IMR-90 (cell line): ENCODE measurements around the gene GRM5. TPM values are rescaled to one million over a fixed set of nuclear protein-coding genes. Genes with fewer than 3 reads are reported as not detected.

Experiments
- ATAC-seq: fragments of 200-7000 bp; cut with Tn5 transposase; 2 replicates; pipeline ENCODE4 v1.9.1; 2020; ENCODE audit warnings: low read depth, mild to moderate bottlenecking, moderate library complexity
- BruUV-seq: library from RNA; stranded (reverse); fragments of 400-500 nt; replicated peaks from 2 replicates; lab custom pipeline; 2021; lab: Mats Ljungman, UMichigan
- CTCF ChIA-PET: fragments of 300-600 bp; formaldehyde crosslinking; extraction: SDS; loops from one replicate; lab custom pipeline; 2021; ENCODE audit warnings: antibody characterized with exemption; lab: Yijun Ruan, JAX
- POLR2A ChIA-PET: fragments of 300-600 bp; sonication (Branson Sonifier 250); formaldehyde crosslinking; loops from one replicate; lab custom pipeline; 2022; ENCODE audit warnings: antibody characterized with exemption; ENCODE audit not compliant: unreplicated experiment; lab: Charles Lee
- DNase-seq: peaks from one replicate; pipeline ENCODE4 v3.0.0; 2013
- H2AFZ ChIP-seq: replicated peaks from 2 replicates; pipeline ENCODE3; 2013; ENCODE audit warnings: low read length, mild to moderate bottlenecking; ENCODE audit not compliant: poor library complexity
- H2AK5ac ChIP-seq: 2 replicates; pipeline ENCODE4 v1.6.1; 2013; ENCODE audit warnings: low read depth, low read length, inconsistent platforms
- H2AK9ac ChIP-seq: replicated peaks from 2 replicates; pipeline ENCODE3; 2013; ENCODE audit warnings: mild to moderate bottlenecking, low read depth, low read length, moderate library complexity; ENCODE audit not compliant: poor library complexity
- H2BK120ac ChIP-seq: 2 replicates; pipeline ENCODE4 v1.6.1; 2013; ENCODE audit warnings: low read depth, low read length, inconsistent platforms
- H2BK15ac ChIP-seq: 3 replicates; pipeline ENCODE4 v1.6.1; 2013; ENCODE audit warnings: low read depth, low read length, inconsistent platforms
- H2BK20ac ChIP-seq: 2 replicates; pipeline ENCODE4 v1.6.1; 2013; ENCODE audit warnings: low read depth, mild to moderate bottlenecking, inconsistent platforms, low read length, moderate library complexity
- H2BK5ac ChIP-seq: 2 replicates; pipeline ENCODE4 v1.6.1; 2013; ENCODE audit warnings: mild to moderate bottlenecking, low read depth, low read length, inconsistent platforms; ENCODE audit not compliant: poor library complexity, severe bottlenecking
- H3K14ac ChIP-seq: replicated peaks from 2 replicates; pipeline ENCODE4 v1.6.1; 2013; ENCODE audit warnings: low read depth, low read length, inconsistent platforms
- H3K18ac ChIP-seq: 2 replicates; pipeline ENCODE4 v1.6.1; 2013; ENCODE audit warnings: low read depth, low read length, control low read depth
- H3K23ac ChIP-seq: 2 replicates; pipeline ENCODE4 v1.6.1; 2013; ENCODE audit warnings: low read depth, low read length, inconsistent platforms
- H3K27ac ChIP-seq: 2 replicates; pipeline ENCODE4 v1.5.1; 2013; ENCODE audit warnings: mild to moderate bottlenecking, control low read depth, low read length; ENCODE audit not compliant: insufficient read depth
- H3K27me3 ChIP-seq: 2 replicates; pipeline ENCODE4 v1.6.1; 2013; ENCODE audit warnings: low read length; ENCODE audit not compliant: control insufficient read depth, insufficient read depth
- H3K36me3 ChIP-seq: 2 replicates; pipeline ENCODE4 v1.6.1; 2013; ENCODE audit warnings: low read length, mixed read lengths; ENCODE audit not compliant: control insufficient read depth, insufficient read depth
- H3K4ac ChIP-seq: 2 replicates; pipeline ENCODE4 v1.6.1; 2013; ENCODE audit warnings: low read depth, low read length, inconsistent platforms
- H3K4me1 ChIP-seq: 2 replicates; pipeline ENCODE4 v1.6.1; 2013; ENCODE audit warnings: low read length, mixed read lengths; ENCODE audit not compliant: control insufficient read depth, insufficient read depth
- H3K4me2 ChIP-seq: 2 replicates; pipeline ENCODE4 v1.6.1; 2013; ENCODE audit warnings: low read depth, mild to moderate bottlenecking, control low read depth, low read length, moderate library complexity
- H3K4me3 ChIP-seq: 2 replicates; pipeline ENCODE4 v1.5.1; 2013; ENCODE audit warnings: low read depth, mild to moderate bottlenecking, control low read depth, low read length, moderate library complexity; ENCODE audit not compliant: insufficient read depth
- H3K56ac ChIP-seq: 2 replicates; pipeline ENCODE4 v1.6.1; 2013; ENCODE audit warnings: low read length, inconsistent platforms; ENCODE audit not compliant: insufficient read depth; ENCODE audit errors: extremely low read depth
- H3K79me1 ChIP-seq, 2 experiments: 2 replicates each; pipeline ENCODE4 v1.6.1; 2013; ENCODE audit warnings: low read length in 2 of 2, inconsistent platforms in 1 of 2, low read depth in 1 of 2
- H3K9ac ChIP-seq: 2 replicates; pipeline ENCODE4 v1.6.1; 2013; ENCODE audit warnings: low read depth, low read length, control low read depth
- H3K9me1 ChIP-seq: 2 replicates; pipeline ENCODE4 v1.6.1; 2013; ENCODE audit warnings: low read length, inconsistent platforms; ENCODE audit not compliant: insufficient read depth
- H3K9me3 ChIP-seq: 2 replicates; pipeline ENCODE4 v1.6.1; 2013; ENCODE audit warnings: low read length; ENCODE audit not compliant: control insufficient read depth, insufficient read depth
- H4K20me1 ChIP-seq: 2 replicates; pipeline ENCODE4 v1.6.1; 2013; ENCODE audit warnings: low read length, inconsistent platforms; ENCODE audit not compliant: insufficient read depth
- H4K5ac ChIP-seq: 2 replicates; pipeline ENCODE4 v1.6.1; 2013; ENCODE audit warnings: mild to moderate bottlenecking, low read depth, low read length, control low read depth
- H4K8ac ChIP-seq, 2 experiments: 2 replicates each; pipeline ENCODE4 v1.6.1; 2013; ENCODE audit warnings: low read depth in 2 of 2, low read length in 2 of 2, control low read depth in 1 of 2, inconsistent platforms in 1 of 2
- H4K91ac ChIP-seq: 2 replicates; pipeline ENCODE4 v1.6.1; 2013; ENCODE audit warnings: low read depth, low read length, inconsistent platforms; ENCODE audit not compliant: insufficient read depth
- BHLHE40 ChIP-seq: fragments of 150-350 bp; IDR thresholded peaks from 2 replicates; pipeline ENCODE4 v1.6.1; 2016; ENCODE audit warnings: mild to moderate bottlenecking, low read depth, low read length
- ELK1 ChIP-seq: fragments of 150-350 bp; IDR thresholded peaks from 2 replicates; pipeline ENCODE4 v1.6.1; 2016; ENCODE audit warnings: low read depth, mild to moderate bottlenecking, low read length, moderate library complexity, borderline replicate concordance
- FOS ChIP-seq: fragments of 150-350 bp; IDR thresholded peaks from 2 replicates; pipeline ENCODE4 v1.6.1; 2016; ENCODE audit warnings: low read depth, low read length
- MAFK ChIP-seq: IDR thresholded peaks from 2 replicates; pipeline ENCODE4 v1.6.1; 2012; ENCODE audit warnings: low read depth, low read length, improper control_type of control experiment
- MAZ ChIP-seq: IDR thresholded peaks from 2 replicates; pipeline ENCODE4 v1.6.1; 2012; ENCODE audit warnings: low read depth, mild to moderate bottlenecking, low read length, improper control_type of control experiment, moderate library complexity, borderline replicate concordance
- NFE2L2 ChIP-seq: fragments of 150-350 bp; IDR thresholded peaks from 2 replicates; pipeline ENCODE4 v1.6.1; 2016; ENCODE audit warnings: low read depth, mild to moderate bottlenecking, low read length
- RAD21 ChIP-seq: IDR thresholded peaks from 2 replicates; pipeline ENCODE4 v1.6.1; 2012; ENCODE audit warnings: low read length, improper control_type of control experiment
- RCOR1 ChIP-seq: IDR thresholded peaks from 2 replicates; pipeline ENCODE4 v1.6.1; 2012; ENCODE audit warnings: mild to moderate bottlenecking, low read length, improper control_type of control experiment; ENCODE audit not compliant: insufficient replicate concordance
- SMC3 ChIP-seq: fragments of 150-350 bp; IDR thresholded peaks from 2 replicates; pipeline ENCODE4 v1.6.1; 2016; ENCODE audit warnings: low read depth, mild to moderate bottlenecking, antibody characterized with exemption, low read length, moderate library complexity
- WGBS, 2 experiments: methylation state at CpG; one replicate each; pipeline versions ENCODE4 v1.1.5 to v1.1.7; 2013; ENCODE audit warnings: missing lambda C conversion rate in 2 of 2; ENCODE audit not compliant: insufficient read length in 1 of 2; ENCODE audit errors: extremely low coverage in 2 of 2; 5-methylcytosine and 5-hydroxymethylcytosine counted together
- dilution Hi-C: fragments of 300-500 bp; cut with HindIII; formaldehyde crosslinking; loops from one replicate; pipeline ENCODE4 v1.14.3; 2018; ENCODE audit warnings: low sequenced_read_pairs; ENCODE audit not compliant: unreplicated experiment
- in situ Hi-C: fragments of 300-500 bp; cut with MboI; formaldehyde crosslinking; loops from 3 replicates; pipeline ENCODE4 v1.14.3; 2019; ENCODE audit warnings: low sequenced_read_pairs, inconsistent platforms, mixed read lengths
- intact Hi-C: fragments of 100-400 bp; cut with micrococcal nuclease; formaldehyde crosslinking; loops from 2 replicates; pipeline ENCODE4 v1.10.0; 2022
- polyA plus RNA-seq, 3 experiments: library from polyadenylated mRNA; depleted of rRNA; stranded (reverse); fragments of >200 nt; gene quantifications; 2 replicates each; pipeline ENCODE4 v1.2.3, GENCODE V29; 2012; ENCODE audit warnings: low replicate concordance in 1 of 3
- total RNA-seq: library from RNA; depleted of rRNA; stranded (reverse); fragments of >200 nt; gene quantifications from 2 replicates; pipeline ENCODE4 v1.2.3, GENCODE V29; 2012

Gene GRM5
- total and polyA plus RNA-seq, 2 of the 4 experiments (the other 2 are of a cell fraction) = under 0.01 TPM

- H3K36me3 ChIP-seq = no peaks in the 10 kb centered on the region
- H3K4me1 ChIP-seq = peaks cover 7% of the 10 kb centered on the region
- no peaks in the 10 kb centered on the region for H3K9me1 ChIP-seq
- no peak overlapping the region for H2BK20ac ChIP-seq
- H2AK5ac ChIP-seq = no peak overlapping the region
- POLR2A ChIA-PET = no interaction called here
- no peaks in the 10 kb centered on the region for H3K9me3 ChIP-seq
- no peak overlapping the region for H3K14ac ChIP-seq
- H2BK5ac ChIP-seq = no peak overlapping the region
- no peak overlapping the region for H3K56ac ChIP-seq
- no CpG with 5 or more reads among the region's 1 CpG for WGBS, 2 experiments
- H2AK9ac ChIP-seq = no peak overlapping the region
- H3K4ac ChIP-seq = no peak overlapping the region
- DNase-seq (peak; percentile 14), ATAC-seq (no peak)
- TF ChIP-seq SMC3 = no peak
- no peak for TF ChIP-seq RCOR1
- no peak for TF ChIP-seq MAZ
- TF ChIP-seq ELK1 = no peak
- TF ChIP-seq RAD21 = no peak
- TF ChIP-seq FOS = no peak
- TF ChIP-seq BHLHE40 = no peak
- no peak for TF ChIP-seq MAFK
- no peak for TF ChIP-seq NFE2L2
- no peak overlapping the region for H3K18ac ChIP-seq
- H3K4me3 ChIP-seq = no peak overlapping the region
- no peak overlapping the region for H3K4me2 ChIP-seq
- in situ Hi-C loops (no loop called here), intact Hi-C loops (no loop called here), dilution Hi-C loops (no loop called here)
- H3K9ac ChIP-seq = no peak overlapping the region
- no peaks in the 10 kb centered on the region for H3K79me1 ChIP-seq
- no peaks in the 10 kb centered on the region for H3K27me3 ChIP-seq
- CTCF ChIA-PET = no interaction called here
- BruUV-seq = no TSS peak
- no peak overlapping the region for H4K91ac ChIP-seq
- H4K8ac ChIP-seq = no peak overlapping the region
- no peak overlapping the region for H2AFZ ChIP-seq
- H4K20me1 ChIP-seq = no peaks in the 10 kb centered on the region
- no peak overlapping the region for H2BK15ac ChIP-seq
- no peak overlapping the region for H2BK120ac ChIP-seq
- no peak overlapping the region for H4K5ac ChIP-seq
- H3K23ac ChIP-seq = no peak overlapping the region
- H3K27ac ChIP-seq = no peak overlapping the region
These were observed 442.3 kb downstream of the GRM5 start for GRCh38 chr11:88623531-88623930.
